Left ventricle myocardium inferior (tissue), 1 donor: Measurements from ENCODE around the gene TOPORS. TPM values are rescaled to one million over a fixed set of nuclear protein-coding genes. Genes with fewer than 3 reads are reported as not detected.
A peak's percentile ranks its signal among the peaks of the same experiment; 100 is the strongest.

Experiments
- DNase-seq: peaks from one replicate; pipeline ENCODE4 v3.0.0-alpha.2; 2020
- H3K27ac ChIP-seq: fragments of 200-600 bp; replicated peaks from 2 replicates; pipeline ENCODE4 v1.8.0; 2021
- H3K27me3 ChIP-seq: fragments of 200-600 bp; 2 replicates; pipeline ENCODE4 v1.8.0; 2021; ENCODE audit warnings: low read depth
- H3K36me3 ChIP-seq: fragments of 200-600 bp; 2 replicates; pipeline ENCODE4 v1.8.0; 2021
- H3K4me1 ChIP-seq: fragments of 200-600 bp; 2 replicates; pipeline ENCODE4 v1.8.0; 2021
- H3K4me3 ChIP-seq: fragments of 200-600 bp; 2 replicates; pipeline ENCODE4 v1.8.0; 2021; ENCODE audit warnings: mild to moderate bottlenecking, moderate library complexity
- H3K9me3 ChIP-seq: fragments of 200-600 bp; replicated peaks from 2 replicates; pipeline ENCODE4 v1.8.0; 2021
- intact Hi-C: fragments of 100-400 bp; cut with micrococcal nuclease; formaldehyde crosslinking; loops from one replicate; pipeline ENCODE4 v1.11.0; 2022
- total RNA-seq: library from RNA; stranded (reverse); fragmentation: NEBNext Ultra II Directional; extraction: Animal tissue kit (Norgen Biotek cat#: 25700); gene quantifications from one replicate; pipeline ENCODE4 v1.2.1, GENCODE V29; 2021
- TF ChIP-seq, protein P1 (sequence below): fragments of 200-600 bp; IDR thresholded peaks from 2 replicates; pipeline ENCODE4 v1.8.0; 2021; ENCODE audit warnings: antibody characterized with exemption, mild to moderate bottlenecking, borderline replicate concordance
- donor health status: DM: no; HTN: yes; CAD: no; lungs with severe emphysema.

The TOPORS gene
- total RNA-seq, 1 donor from 2014 or later = 8.4 TPM

DNA sequence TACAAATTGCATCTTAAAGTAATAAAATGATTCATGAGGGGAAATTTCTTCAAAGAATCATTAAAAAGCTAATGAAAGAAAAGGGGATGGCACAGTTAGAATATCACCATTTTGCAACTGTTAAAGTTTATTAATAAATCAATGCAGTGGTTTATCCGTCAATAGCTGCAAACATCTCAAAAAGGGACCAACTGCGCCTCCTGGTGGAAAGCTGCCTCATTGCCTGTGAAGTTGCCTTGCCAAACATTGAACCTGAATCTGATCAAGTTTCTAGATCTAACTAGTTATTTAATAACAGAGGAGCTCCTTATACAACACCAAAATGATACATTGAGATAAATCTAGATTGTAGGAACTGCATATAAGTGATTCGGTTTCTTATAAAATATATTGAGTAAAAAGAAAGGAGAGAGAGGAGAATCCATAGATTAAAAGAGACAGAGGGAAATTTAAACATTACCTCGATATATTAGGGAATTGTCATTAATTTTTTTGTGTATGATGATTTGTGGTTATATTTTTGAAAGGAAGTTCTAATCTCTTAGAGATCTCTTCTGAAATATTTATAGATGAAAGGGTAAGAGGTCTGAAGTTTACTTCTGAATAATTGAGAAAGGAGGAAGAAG, 27.4 kb upstream of the TOPORS start:
- Histone ChIP-seq H3K4me3 (no peak overlapping the region), H3K27ac (no peak overlapping the region), H3K4me1 (peaks cover 6% of the 10 kb centered on the region), H3K27me3 (peaks cover 29% of the 10 kb centered on the region), H3K9me3 (no peaks in the 10 kb centered on the region), H3K36me3 (no peaks in the 10 kb centered on the region)
- intact Hi-C loops = loop anchor here (2.0 kb wide), 1 partner anchor 201 kb away; no protein-coding TSS in a partner anchor
- DNase-seq = peak; percentile 61
- TF ChIP-seq, protein P1, sequence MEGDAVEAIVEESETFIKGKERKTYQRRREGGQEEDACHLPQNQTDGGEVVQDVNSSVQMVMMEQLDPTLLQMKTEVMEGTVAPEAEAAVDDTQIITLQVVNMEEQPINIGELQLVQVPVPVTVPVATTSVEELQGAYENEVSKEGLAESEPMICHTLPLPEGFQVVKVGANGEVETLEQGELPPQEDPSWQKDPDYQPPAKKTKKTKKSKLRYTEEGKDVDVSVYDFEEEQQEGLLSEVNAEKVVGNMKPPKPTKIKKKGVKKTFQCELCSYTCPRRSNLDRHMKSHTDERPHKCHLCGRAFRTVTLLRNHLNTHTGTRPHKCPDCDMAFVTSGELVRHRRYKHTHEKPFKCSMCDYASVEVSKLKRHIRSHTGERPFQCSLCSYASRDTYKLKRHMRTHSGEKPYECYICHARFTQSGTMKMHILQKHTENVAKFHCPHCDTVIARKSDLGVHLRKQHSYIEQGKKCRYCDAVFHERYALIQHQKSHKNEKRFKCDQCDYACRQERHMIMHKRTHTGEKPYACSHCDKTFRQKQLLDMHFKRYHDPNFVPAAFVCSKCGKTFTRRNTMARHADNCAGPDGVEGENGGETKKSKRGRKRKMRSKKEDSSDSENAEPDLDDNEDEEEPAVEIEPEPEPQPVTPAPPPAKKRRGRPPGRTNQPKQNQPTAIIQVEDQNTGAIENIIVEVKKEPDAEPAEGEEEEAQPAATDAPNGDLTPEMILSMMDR = peak; percentile 94

DNA sequence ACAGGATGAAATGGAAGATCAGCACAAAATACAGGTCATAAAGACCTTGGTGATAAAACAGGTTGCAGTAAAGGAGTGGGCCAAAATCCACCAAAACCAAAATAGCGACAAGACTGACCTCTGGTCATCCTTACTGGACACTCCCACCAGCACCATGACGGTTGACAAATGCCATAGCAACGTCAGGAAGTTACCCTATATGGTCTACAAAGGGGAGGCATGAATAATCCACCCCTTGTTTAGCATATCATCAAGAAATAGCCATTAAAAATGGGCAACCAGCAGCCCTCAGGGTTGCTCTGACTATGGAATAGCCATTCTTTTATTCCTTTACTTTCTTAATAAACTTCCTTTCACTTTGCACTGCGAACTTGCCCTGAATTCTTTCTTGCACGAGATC, 26.6 kb upstream of the TOPORS start:
- H3K27ac ChIP-seq = no peak overlapping the region
- TF ChIP-seq, protein P1 = no peak
- H3K9me3 ChIP-seq = no peaks in the 10 kb centered on the region
- peaks cover 21% of the 10 kb centered on the region for H3K27me3 ChIP-seq
- H3K4me1 ChIP-seq = peaks cover 6% of the 10 kb centered on the region
- no peaks in the 10 kb centered on the region for H3K36me3 ChIP-seq
- intact Hi-C loops = no loop called here
- DNase-seq = no peak
- no peak overlapping the region for H3K4me3 ChIP-seq

DNA sequence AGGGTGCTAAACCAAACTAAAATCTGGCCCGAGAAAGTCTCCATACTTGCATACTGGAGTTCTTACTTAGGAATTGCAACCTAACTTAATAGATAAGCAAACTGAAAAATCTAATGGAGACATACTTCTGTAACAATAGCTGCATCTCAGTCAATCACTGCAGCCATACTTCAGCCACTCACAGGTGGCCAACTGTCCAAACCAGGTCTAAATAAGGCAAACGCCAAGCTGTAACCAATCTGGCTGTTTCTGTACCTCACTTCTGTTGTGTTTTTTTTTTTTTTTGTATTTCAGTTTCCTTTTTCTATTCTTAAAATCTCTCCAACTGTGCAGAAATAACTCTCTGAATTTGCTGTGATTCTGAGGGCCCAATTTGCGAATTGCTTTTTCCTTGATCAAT, 24.9 kb upstream of the TOPORS start:
- no peak overlapping the region for H3K4me3 ChIP-seq
- no peak for DNase-seq
- no peaks in the 10 kb centered on the region for H3K9me3 ChIP-seq
- no peak overlapping the region for H3K27ac ChIP-seq
- intact Hi-C loops = no loop called here
- no peaks in the 10 kb centered on the region for H3K36me3 ChIP-seq
- H3K4me1 ChIP-seq = peaks cover 19% of the 10 kb centered on the region
- TF ChIP-seq, protein P1 = no peak
- H3K27me3 ChIP-seq = peaks cover 18% of the 10 kb centered on the region

DNA sequence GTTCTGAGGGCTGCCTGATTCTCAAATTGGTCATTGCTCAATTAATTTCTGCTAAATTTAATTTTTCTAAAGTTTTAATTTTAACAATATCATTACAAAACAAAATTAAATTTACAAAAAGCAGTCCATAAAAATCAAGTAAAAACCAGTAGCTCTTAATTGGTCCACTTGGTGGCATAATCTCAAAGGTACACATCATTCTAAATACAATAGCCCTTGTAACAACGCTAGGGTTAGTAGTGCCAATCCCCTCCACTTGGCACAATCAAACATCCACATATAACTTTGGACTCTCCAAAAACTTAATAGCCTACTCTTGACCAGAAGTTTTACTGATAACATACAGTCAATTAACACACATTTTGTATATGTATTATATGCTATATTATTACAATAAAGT, 22.5 kb upstream of the TOPORS start:
- H3K27ac ChIP-seq = no peak overlapping the region
- H3K4me3 ChIP-seq = no peak overlapping the region
- no peaks in the 10 kb centered on the region for H3K36me3 ChIP-seq
- no peaks in the 10 kb centered on the region for H3K27me3 ChIP-seq
- H3K4me1 ChIP-seq = peaks cover 43% of the 10 kb centered on the region
- TF ChIP-seq, protein P1 = no peak
- DNase-seq = no peak
- no peaks in the 10 kb centered on the region for H3K9me3 ChIP-seq
- intact Hi-C loops = no loop called here

DNA sequence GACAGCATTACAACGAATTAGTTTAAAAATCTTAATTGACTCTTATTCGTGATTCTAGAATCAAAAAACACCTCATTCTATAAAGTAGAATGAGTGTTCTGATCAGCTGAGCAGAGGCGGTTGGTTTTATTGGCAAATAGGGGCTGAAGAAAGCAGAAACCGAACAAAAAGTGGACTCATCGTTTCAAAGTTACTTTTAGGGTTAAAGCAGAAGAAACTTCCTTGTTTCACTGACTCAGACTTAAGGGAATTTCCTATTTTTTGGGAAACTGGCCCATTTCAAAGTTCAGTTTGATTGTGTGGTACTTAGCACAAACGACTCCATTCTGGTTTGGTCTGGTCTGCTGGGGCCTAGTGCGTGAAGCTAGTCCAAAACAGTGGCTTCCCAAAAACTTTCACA, 21.4 kb upstream of the TOPORS start:
- H3K4me1 ChIP-seq = peaks cover 39% of the 10 kb centered on the region
- H3K27ac ChIP-seq = peak overlapping the region; percentile 93
- intact Hi-C loops = no loop called here
- no peaks in the 10 kb centered on the region for H3K9me3 ChIP-seq
- TF ChIP-seq, protein P1 = no peak
- H3K4me3 ChIP-seq = peak overlapping the region; percentile 80
- H3K36me3 ChIP-seq = no peaks in the 10 kb centered on the region
- DNase-seq = no peak
- H3K27me3 ChIP-seq = no peaks in the 10 kb centered on the region
